Neural progenitor cell (in vitro differentiated cells): Measurements from ENCODE around the gene UBE2E1.

Experiments
- CTCF ChIP-seq: fragments of 200-600 bp; sonication (generic); IDR thresholded peaks from 2 replicates; pipeline ENCODE4 v1.5.1; 2017; ENCODE audit warnings: antibody characterized with exemption, mild to moderate bottlenecking
- EZH2 ChIP-seq: fragments of 200-600 bp; sonication (generic); IDR thresholded peaks from 2 replicates; pipeline ENCODE4 v1.6.1; 2017; ENCODE audit warnings: antibody characterized with exemption, mild to moderate bottlenecking, moderate library complexity

DNA sequence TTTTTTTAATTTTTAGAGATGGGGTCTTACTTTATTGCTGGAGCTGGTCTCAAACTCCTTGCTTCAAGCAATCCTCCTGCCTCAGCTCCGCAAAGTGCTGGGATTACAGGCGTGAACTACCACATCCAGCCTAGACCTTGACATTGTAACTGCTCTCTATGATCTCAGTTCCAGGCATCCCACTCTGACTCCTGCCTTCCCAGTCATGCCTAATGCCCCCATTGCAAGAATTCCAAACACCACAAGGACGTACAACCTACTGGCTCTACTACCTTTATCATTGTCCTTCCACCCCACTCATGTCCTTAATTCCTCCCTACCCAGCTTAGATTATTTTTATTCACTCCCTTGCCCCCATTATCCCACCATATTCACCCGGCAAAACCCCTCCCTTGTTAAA is 89.4 kb downstream of the UBE2E1 start:
- TF ChIP-seq CTCF (no peak), EZH2 (no peak)
